Upper lobe of right lung (tissue), 1 donor: ENCODE results near the gene CRISPLD2. TPM values are rescaled to one million over a fixed set of nuclear protein-coding genes. Genes with fewer than 3 reads are reported as not detected.

ENCODE experiments used
- ATAC-seq: fragments of 200-7000 bp; cut with Tn5 transposase; one replicate; pipeline ENCODE4 v1.9.1; 2020; ENCODE audit warnings: mild to moderate bottlenecking, moderate library complexity
- DNase-seq: peaks from one replicate; pipeline ENCODE4 v3.0.0-alpha.2; 2020
- H3K27ac ChIP-seq: fragments of 200-600 bp; one replicate; pipeline ENCODE4 v1.8.0; 2022
- H3K27me3 ChIP-seq: fragments of 200-600 bp; one replicate; pipeline ENCODE4 v1.8.0; 2022; ENCODE audit warnings: mild to moderate bottlenecking
- H3K36me3 ChIP-seq: fragments of 200-600 bp; one replicate; pipeline ENCODE4 v1.8.0; 2022
- H3K4me1 ChIP-seq: fragments of 200-600 bp; one replicate; pipeline ENCODE4 v1.8.0; 2022
- H3K4me3 ChIP-seq: fragments of 200-600 bp; one replicate; pipeline ENCODE4 v1.8.0; 2022; ENCODE audit warnings: mild to moderate bottlenecking
- H3K9me3 ChIP-seq: fragments of 200-600 bp; one replicate; pipeline ENCODE4 v1.8.0; 2022
- intact Hi-C: fragments of 100-400 bp; cut with DNase I; formaldehyde crosslinking; loops from one replicate; pipeline ENCODE4 v1.11.0; 2022
- total RNA-seq: library from RNA; stranded (reverse); fragmentation: NEBNext Ultra II Directional; extraction: Animal tissue kit (Norgen Biotek cat#: 25700); gene quantifications from one replicate; pipeline ENCODE4 v1.2.1, GENCODE V29; 2021
- TF ChIP-seq, protein P1 (sequence below): fragments of 200-600 bp; IDR thresholded peaks from one replicate; pipeline ENCODE4 v1.8.0; 2022; ENCODE audit warnings: antibody characterized with exemption
- donor health status: DM: no; HTN: yes; CAD: no; lungs with severe emphysema.

Gene CRISPLD2
- total RNA-seq, 1 donor from 2014 or later = 61.9 TPM

- Histone ChIP-seq H3K36me3 (peaks cover 14% of the 10 kb centered on the region), H3K9me3 (no peaks in the 10 kb centered on the region), H3K27ac (peak overlapping the region; percentile 30), H3K4me1 (peaks cover 12% of the 10 kb centered on the region), H3K4me3 (no peak overlapping the region), H3K27me3 (no peaks in the 10 kb centered on the region)
- TF ChIP-seq, protein P1, sequence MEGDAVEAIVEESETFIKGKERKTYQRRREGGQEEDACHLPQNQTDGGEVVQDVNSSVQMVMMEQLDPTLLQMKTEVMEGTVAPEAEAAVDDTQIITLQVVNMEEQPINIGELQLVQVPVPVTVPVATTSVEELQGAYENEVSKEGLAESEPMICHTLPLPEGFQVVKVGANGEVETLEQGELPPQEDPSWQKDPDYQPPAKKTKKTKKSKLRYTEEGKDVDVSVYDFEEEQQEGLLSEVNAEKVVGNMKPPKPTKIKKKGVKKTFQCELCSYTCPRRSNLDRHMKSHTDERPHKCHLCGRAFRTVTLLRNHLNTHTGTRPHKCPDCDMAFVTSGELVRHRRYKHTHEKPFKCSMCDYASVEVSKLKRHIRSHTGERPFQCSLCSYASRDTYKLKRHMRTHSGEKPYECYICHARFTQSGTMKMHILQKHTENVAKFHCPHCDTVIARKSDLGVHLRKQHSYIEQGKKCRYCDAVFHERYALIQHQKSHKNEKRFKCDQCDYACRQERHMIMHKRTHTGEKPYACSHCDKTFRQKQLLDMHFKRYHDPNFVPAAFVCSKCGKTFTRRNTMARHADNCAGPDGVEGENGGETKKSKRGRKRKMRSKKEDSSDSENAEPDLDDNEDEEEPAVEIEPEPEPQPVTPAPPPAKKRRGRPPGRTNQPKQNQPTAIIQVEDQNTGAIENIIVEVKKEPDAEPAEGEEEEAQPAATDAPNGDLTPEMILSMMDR = no peak
- no peak for ATAC-seq
- no peak for DNase-seq
- intact Hi-C loops = no loop called here
These were observed 72.3 kb downstream of the CRISPLD2 start for GRCh38 chr16:84892097-84892496.

GRCh38 chr16:84893467-84893848 lies 73.7 kb downstream of the CRISPLD2 start:
- TF ChIP-seq, protein P1 = no peak
- Histone ChIP-seq H3K4me1 (peaks cover 12% of the 10 kb centered on the region), H3K4me3 (no peak overlapping the region), H3K27me3 (no peaks in the 10 kb centered on the region), H3K27ac (peak overlapping the region; percentile 7), H3K9me3 (no peaks in the 10 kb centered on the region), H3K36me3 (peaks cover 14% of the 10 kb centered on the region)
- intact Hi-C loops = no loop called here
- DNase-seq (no peak), ATAC-seq (peak; percentile 4)

DNA sequence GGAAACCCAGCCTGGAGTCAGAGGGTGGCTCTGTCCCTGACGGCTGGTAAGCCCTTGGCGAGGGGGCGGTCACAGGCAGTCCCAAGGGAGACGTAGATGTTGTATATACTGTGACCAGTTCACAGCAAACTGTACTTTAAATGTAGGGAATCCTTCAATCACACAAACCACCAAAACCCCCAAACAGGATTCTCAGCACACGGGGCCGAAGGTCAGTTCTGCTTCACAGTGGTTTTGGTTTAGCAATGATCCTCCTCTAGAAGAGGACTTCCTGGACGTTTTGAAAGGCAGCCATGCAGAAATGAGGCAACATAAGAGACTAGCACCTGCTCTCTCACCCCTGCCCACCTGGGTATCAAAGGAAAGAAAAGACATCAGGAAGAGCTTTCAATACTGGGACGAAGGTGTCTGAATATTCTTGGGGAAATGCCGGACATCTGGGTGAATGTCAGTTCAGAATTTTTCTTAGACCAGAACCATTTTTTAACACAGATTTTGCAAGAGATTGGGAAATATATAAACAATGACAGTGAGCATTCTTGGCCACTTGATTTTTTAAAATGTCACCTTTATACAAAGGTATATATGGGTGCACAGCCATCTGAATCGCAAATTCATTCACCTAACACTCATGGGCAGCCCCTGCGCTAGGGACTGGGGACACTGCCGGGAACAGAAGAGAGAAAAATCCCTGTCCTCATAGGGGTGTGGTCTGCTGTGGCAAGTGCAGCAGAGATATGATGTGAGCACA lies 74.2 kb downstream of the CRISPLD2 start:
- no peak for DNase-seq
- intact Hi-C loops = no loop called here
- Histone ChIP-seq H3K27ac (peak overlapping the region; percentile 7), H3K9me3 (no peaks in the 10 kb centered on the region), H3K4me1 (peaks cover 12% of the 10 kb centered on the region), H3K36me3 (peaks cover 15% of the 10 kb centered on the region), H3K4me3 (no peak overlapping the region), H3K27me3 (no peaks in the 10 kb centered on the region)
- TF ChIP-seq, protein P1 = no peak
- peak; percentile 56 for ATAC-seq

GRCh38 chr16:84895016-84895415 lies 75.2 kb downstream of the CRISPLD2 start:
- intact Hi-C loops = no loop called here
- no peak for DNase-seq
- Histone ChIP-seq H3K27me3 (no peaks in the 10 kb centered on the region), H3K4me1 (peaks cover 12% of the 10 kb centered on the region), H3K4me3 (no peak overlapping the region), H3K27ac (peak overlapping the region; percentile 24), H3K36me3 (peaks cover 12% of the 10 kb centered on the region), H3K9me3 (no peaks in the 10 kb centered on the region)
- ATAC-seq = no peak
- TF ChIP-seq, protein P1 = no peak

DNA sequence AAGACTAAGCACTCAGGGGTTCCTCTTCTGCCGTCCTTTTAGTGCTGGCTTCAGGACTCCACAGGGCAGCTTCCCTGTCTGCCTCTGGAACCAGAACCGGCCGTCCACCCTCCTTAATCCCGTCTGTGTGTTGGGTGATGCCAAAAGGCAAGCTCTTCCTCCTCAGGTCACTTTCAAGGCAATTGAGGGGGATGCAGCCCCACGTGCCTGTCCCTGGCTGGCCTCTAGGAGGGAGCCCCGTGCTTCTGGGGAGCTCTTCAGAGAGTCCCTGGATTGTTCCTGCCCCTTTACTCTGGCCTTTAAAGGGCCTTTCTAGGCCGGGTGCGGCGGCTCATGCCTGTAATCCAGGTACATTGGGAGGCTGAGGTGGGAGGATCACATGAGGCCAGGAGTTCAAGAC lies 77.1 kb downstream of the CRISPLD2 start:
- no peaks in the 10 kb centered on the region for H3K9me3 ChIP-seq
- ATAC-seq (no peak), DNase-seq (no peak)
- TF ChIP-seq, protein P1 = no peak
- H3K4me3 ChIP-seq = no peak overlapping the region
- H3K27ac ChIP-seq = no peak overlapping the region
- no peaks in the 10 kb centered on the region for H3K27me3 ChIP-seq
- intact Hi-C loops = no loop called here
- peaks cover 12% of the 10 kb centered on the region for H3K36me3 ChIP-seq
- peaks cover 3% of the 10 kb centered on the region for H3K4me1 ChIP-seq
